Measurements from ENCODE around the gene ADCY2. TPM values are rescaled to one million over a fixed set of nuclear protein-coding genes. Genes with fewer than 3 reads are reported as not detected.

Gene ADCY2
- total and polyA plus RNA-seq, 8 donors: 0.29 to 7.5 (median 1.1) TPM

DNA sequence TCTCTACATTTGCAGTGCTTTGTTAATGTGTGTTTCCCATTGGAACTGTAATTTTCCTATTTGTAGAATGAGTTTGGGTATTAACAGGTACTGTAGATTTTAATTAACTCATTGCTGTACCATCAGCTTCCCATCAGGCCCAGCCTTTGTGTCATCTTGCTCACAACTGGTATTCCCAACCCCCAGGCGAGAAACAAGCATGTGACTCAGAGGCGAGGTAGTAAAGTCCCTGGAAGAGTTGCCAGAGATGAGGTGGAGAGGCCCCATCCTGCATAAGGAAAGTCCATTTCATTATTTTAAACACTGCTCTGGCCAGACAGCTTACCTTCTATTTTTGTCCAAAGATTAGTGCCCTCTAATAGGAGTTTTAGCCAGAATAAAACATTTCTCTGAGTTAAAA, 29.9 kb downstream of the ADCY2 start:
- intact Hi-C loops (cut with DNase I; ENCODE audit: low total_unique reads): no loop called here
- Histone ChIP-seq H3K27me3 (no peaks in the 10 kb centered on the region), H3K4me1 (peaks cover 0 to 13% (median 0%) of the 10 kb centered on the region in 4 donors), H3K27ac (no peak overlapping the region), H3K9me3 (no peaks in the 10 kb centered on the region), H3K36me3 (no peaks in the 10 kb centered on the region), H3K4me3 (no peak overlapping the region)
- TF ChIP-seq, protein P1, sequence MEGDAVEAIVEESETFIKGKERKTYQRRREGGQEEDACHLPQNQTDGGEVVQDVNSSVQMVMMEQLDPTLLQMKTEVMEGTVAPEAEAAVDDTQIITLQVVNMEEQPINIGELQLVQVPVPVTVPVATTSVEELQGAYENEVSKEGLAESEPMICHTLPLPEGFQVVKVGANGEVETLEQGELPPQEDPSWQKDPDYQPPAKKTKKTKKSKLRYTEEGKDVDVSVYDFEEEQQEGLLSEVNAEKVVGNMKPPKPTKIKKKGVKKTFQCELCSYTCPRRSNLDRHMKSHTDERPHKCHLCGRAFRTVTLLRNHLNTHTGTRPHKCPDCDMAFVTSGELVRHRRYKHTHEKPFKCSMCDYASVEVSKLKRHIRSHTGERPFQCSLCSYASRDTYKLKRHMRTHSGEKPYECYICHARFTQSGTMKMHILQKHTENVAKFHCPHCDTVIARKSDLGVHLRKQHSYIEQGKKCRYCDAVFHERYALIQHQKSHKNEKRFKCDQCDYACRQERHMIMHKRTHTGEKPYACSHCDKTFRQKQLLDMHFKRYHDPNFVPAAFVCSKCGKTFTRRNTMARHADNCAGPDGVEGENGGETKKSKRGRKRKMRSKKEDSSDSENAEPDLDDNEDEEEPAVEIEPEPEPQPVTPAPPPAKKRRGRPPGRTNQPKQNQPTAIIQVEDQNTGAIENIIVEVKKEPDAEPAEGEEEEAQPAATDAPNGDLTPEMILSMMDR (IDR thresholded peaks at IDR 0.05): no peak
- TF ChIP-seq POLR2AphosphoS5 (IDR thresholded peaks at IDR 0.05) (no peak), POLR2A (IDR thresholded peaks at IDR 0.05) (no peak), EP300 (IDR thresholded peaks at IDR 0.05) (no peak)
- WGBS, 5 donors: 79 to 92% (median 85%) methylated on average over 2 of the region's 2 CpGs
- DNase-seq: no peak

DNA sequence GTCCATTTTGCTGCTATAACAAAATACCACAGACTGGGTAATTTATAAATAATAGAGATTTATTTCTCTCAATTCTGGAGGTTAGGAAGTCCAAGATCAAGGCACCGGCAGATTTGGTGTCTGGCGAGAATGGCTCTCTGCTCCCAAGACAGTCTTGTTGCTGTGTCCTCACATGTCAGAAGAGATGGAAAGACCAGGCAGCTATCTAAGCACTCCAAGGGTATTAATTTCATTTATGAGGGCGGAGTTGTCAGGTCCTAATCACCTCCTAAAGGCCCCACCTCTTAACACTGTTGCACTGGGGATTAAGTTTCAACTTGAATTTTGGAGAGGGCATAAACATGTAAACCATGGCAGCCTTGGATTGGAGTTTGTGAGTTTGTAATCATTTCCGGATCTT, 30.3 kb downstream of the ADCY2 start:
- intact Hi-C loops (cut with DNase I; ENCODE audit: low total_unique reads): no loop called here
- H3K27ac ChIP-seq: no peak overlapping the region
- H3K36me3 ChIP-seq: no peaks in the 10 kb centered on the region
- DNase-seq: no peak
- H3K27me3 ChIP-seq: no peaks in the 10 kb centered on the region
- TF ChIP-seq POLR2A (IDR thresholded peaks at IDR 0.05) (no peak), POLR2AphosphoS5 (IDR thresholded peaks at IDR 0.05) (no peak), EP300 (IDR thresholded peaks at IDR 0.05) (no peak)
- TF ChIP-seq, protein P1 (IDR thresholded peaks at IDR 0.05): no peak
- no peaks in the 10 kb centered on the region for H3K9me3 ChIP-seq
- WGBS, 5 donors: 79 to 90% (median 87%) methylated on average over 4 of the region's 4 CpGs
- no peak overlapping the region for H3K4me3 ChIP-seq
- H3K4me1 ChIP-seq: peaks cover 0 to 13% (median 0%) of the 10 kb centered on the region in 4 donors

DNA sequence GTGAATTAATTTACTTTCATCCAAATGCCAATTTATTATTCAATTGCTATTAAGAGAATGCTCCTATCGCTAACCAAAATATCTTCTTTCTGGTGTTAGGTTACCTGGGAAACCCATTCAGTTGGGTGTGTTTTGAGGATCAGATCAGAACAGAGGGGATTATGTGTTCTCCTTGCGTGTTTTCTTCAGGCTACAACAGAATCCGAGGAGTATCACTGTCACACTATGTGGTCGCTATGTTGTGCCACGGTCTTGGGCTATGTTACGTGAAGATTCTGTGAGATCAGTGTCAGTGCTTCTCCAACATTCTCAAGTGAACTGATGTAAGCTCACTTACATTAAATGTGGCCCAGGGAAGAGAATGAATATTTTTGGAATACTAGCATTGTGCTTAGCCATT, 39.0 kb downstream of the ADCY2 start:
- Histone ChIP-seq H3K36me3 (no peaks in the 10 kb centered on the region), H3K4me1 (no peaks in the 10 kb centered on the region)
- TF ChIP-seq POLR2A (IDR thresholded peaks at IDR 0.05): no peak
- no peak for TF ChIP-seq EP300 (IDR thresholded peaks at IDR 0.05)
- TF ChIP-seq POLR2AphosphoS5 (IDR thresholded peaks at IDR 0.05): no peak
- TF ChIP-seq, protein P1 (IDR thresholded peaks at IDR 0.05): no peak

DNA sequence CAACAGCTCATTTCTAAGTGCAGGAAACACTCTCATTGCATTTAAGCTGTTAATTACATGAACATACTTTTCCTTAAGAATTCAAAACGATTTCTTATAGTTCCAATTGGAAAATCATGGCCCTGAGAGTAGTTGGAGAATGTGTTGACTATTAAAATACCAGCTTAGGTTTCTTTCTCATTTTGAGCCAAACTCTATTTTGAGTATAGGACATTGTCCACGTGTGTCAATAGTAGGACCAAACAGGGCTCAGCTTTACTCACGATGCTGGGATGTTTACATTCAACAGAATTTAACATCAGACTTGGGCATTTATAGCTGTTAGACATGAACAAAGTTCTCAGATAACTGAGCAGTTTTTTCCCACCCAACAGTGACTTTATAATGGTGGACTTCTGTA, 39.6 kb downstream of the ADCY2 start:
- no peak for TF ChIP-seq POLR2A (IDR thresholded peaks at IDR 0.05)
- no peak for TF ChIP-seq POLR2AphosphoS5 (IDR thresholded peaks at IDR 0.05)
- TF ChIP-seq, protein P1 (IDR thresholded peaks at IDR 0.05): no peak
- TF ChIP-seq EP300 (IDR thresholded peaks at IDR 0.05): no peak
- no peak overlapping the region for H3K27ac ChIP-seq
- no peaks in the 10 kb centered on the region for H3K9me3 ChIP-seq
- no peaks in the 10 kb centered on the region for H3K27me3 ChIP-seq
- intact Hi-C loops (cut with DNase I; ENCODE audit: low total_unique reads): no loop called here
- no peak overlapping the region for H3K4me3 ChIP-seq
- H3K4me1 ChIP-seq: no peaks in the 10 kb centered on the region
- H3K36me3 ChIP-seq: no peaks in the 10 kb centered on the region
- no peak for DNase-seq
- WGBS, 5 donors: 67 to 70% (median 68%) methylated on average over 3 of the region's 3 CpGs

More for the DNA sequence above, 39.0 kb downstream of the ADCY2 start:
- H3K4me3 ChIP-seq: no peak overlapping the region
- no peak for DNase-seq
- 90 to 96% (median 92%) methylated on average over 6 of the region's 6 CpGs for WGBS, 5 donors
- H3K27me3 ChIP-seq: no peaks in the 10 kb centered on the region
- H3K9me3 ChIP-seq: no peaks in the 10 kb centered on the region
- intact Hi-C loops (cut with DNase I; ENCODE audit: low total_unique reads): no loop called here
- H3K27ac ChIP-seq: no peak overlapping the region

All from stomach (tissue), 9 donors.